Thyroid gland (tissue), 4 donors: Measurements from ENCODE around the gene LRRC58.

Source experiments
- POLR2A ChIP-seq, 2 donors: fragments of 450-650 bp; IDR thresholded peaks; one replicate each; pipeline ENCODE4 v1.6.1; 2017; ENCODE audit warnings: antibody characterized with exemption in 2 of 2, mild to moderate bottlenecking in 2 of 2, moderate library complexity in 1 of 2
- TF ChIP-seq, protein P1 (sequence below), 6 experiments: fragments of 200-600 bp in 3 of 6; fragments of 450-650 bp in 3 of 6; sonication (generic) in 3 of 6; IDR thresholded peaks; one replicate each; pipeline ENCODE4 v1.5.1; 2016 to 2019; ENCODE audit warnings: antibody characterized with exemption in 6 of 6, mild to moderate bottlenecking in 2 of 6, inconsistent platforms in 1 of 6, moderate library complexity in 1 of 6

DNA sequence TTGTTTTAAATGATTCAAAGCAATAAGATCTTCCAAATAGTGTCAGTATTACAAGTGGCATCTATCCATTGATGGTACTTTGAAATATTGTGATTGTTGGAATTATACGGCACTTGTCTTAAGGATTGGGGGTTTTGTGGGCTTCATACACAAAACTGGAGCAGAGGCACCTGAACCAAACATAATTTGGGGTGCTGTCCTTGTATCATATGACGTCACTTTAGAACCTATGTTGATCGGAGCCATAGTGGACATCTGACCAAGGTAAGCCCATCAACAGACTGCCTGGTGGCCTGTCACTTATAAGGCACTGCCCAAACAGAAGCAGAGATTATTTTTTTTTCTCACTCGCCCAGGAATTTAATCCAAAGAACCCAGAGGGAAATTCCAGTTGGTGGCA, 2.9 kb upstream of the LRRC58 start:
- TF ChIP-seq, protein P1, sequence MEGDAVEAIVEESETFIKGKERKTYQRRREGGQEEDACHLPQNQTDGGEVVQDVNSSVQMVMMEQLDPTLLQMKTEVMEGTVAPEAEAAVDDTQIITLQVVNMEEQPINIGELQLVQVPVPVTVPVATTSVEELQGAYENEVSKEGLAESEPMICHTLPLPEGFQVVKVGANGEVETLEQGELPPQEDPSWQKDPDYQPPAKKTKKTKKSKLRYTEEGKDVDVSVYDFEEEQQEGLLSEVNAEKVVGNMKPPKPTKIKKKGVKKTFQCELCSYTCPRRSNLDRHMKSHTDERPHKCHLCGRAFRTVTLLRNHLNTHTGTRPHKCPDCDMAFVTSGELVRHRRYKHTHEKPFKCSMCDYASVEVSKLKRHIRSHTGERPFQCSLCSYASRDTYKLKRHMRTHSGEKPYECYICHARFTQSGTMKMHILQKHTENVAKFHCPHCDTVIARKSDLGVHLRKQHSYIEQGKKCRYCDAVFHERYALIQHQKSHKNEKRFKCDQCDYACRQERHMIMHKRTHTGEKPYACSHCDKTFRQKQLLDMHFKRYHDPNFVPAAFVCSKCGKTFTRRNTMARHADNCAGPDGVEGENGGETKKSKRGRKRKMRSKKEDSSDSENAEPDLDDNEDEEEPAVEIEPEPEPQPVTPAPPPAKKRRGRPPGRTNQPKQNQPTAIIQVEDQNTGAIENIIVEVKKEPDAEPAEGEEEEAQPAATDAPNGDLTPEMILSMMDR (IDR thresholded peaks at IDR 0.05), result no peak
- TF ChIP-seq POLR2A (IDR thresholded peaks at IDR 0.05), result no peak
